Measurements from ENCODE around the gene TMEM132D.

TMEM132D gene

DNA sequence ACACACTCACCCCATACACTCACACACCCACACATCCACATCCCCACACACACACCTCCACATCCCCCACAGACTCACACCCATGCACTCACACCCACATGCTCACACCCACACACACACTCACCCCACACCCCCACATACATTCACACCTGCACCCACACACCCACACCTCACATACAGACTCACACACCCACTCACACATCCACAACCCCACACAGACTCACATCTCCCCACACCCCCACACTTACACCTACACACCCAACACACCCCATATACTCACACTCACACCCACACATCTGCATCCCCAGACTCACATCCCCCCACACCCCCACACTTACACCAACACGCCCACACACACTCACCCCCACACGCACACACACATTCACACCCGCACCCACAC, 878.8 kb downstream of the TMEM132D start:
- no peak for DNase-seq
